HG02840 (cell line): ENCODE measurements around the gene HTT.

Experiments used
- ATAC-seq: cut with Tn5 transposase; IDR thresholded peaks from one replicate; pipeline ENCODE4 v1.9.1; 2021; ENCODE audit warnings: mild to moderate bottlenecking, moderate library complexity, moderate number of reproducible peaks; ENCODE audit not compliant: unreplicated experiment, low FRiP score

HTT gene

GRCh38 chr4:3074078-3074845 is at the start of gene HTT, which contains the start of gene HTT-AS:
Gene HTT (plus strand): TSS chr4:3074681. CDS start chr4:3074826, 145 bp downstream.
Gene HTT-AS (minus strand): TSS chr4:3074538.
- ATAC-seq = peak; percentile 64

GRCh38 chr4:3025881-3026280 is 48.6 kb upstream of the HTT start:
- ATAC-seq = no peak

GRCh38 chr4:3026540-3026939 is 47.9 kb upstream of the HTT start:
- ATAC-seq = no peak

- no peak for ATAC-seq
Measured at GRCh38 chr4:3029464-3029863, 45.0 kb upstream of the HTT start.

GRCh38 chr4:3030566-3031356 is 43.7 kb upstream of the HTT start:
- ATAC-seq = no peak

- ATAC-seq = no peak
Measured at GRCh38 chr4:3031357-3032082, 43.0 kb upstream of the HTT start.

- ATAC-seq = no peak
Measured at GRCh38 chr4:3034231-3034630, 40.2 kb upstream of the HTT start.

- no peak for ATAC-seq
Measured at GRCh38 chr4:3035249-3035648, 39.2 kb upstream of the HTT start.

- no peak for ATAC-seq
Measured at GRCh38 chr4:3035674-3036073, 38.8 kb upstream of the HTT start.

- no peak for ATAC-seq
Measured at GRCh38 chr4:3036131-3036952, 38.1 kb upstream of the HTT start.

- ATAC-seq = no peak
Measured at GRCh38 chr4:3037957-3038461, 36.5 kb upstream of the HTT start.

GRCh38 chr4:3039706-3040366 is 34.6 kb upstream of the HTT start:
- no peak for ATAC-seq

- ATAC-seq = no peak
Measured at GRCh38 chr4:3040452-3041191, 33.9 kb upstream of the HTT start.

- no peak for ATAC-seq
Measured at GRCh38 chr4:3041192-3042142, 33.0 kb upstream of the HTT start.

GRCh38 chr4:3042226-3042625 is 32.3 kb upstream of the HTT start:
- no peak for ATAC-seq

- no peak for ATAC-seq
Measured at GRCh38 chr4:3043282-3044020, 31.0 kb upstream of the HTT start.
